Activated CD4-positive, alpha-beta T cell treated with anti-CD3 and anti-CD28 coated beads, Interleukin-2, Interleukin-4, amounts not matched to agents 100 ng/mL and 50 ng/mL, durations not matched to agents 16 hours and 8 hours (primary cell): ENCODE data around the gene PLAGL1.
"Not testable (repeated sequence)": the region's sequence is repeated elsewhere in the genome, so short reads cannot be mapped to it uniquely, and the experiment has no call there.

Source experiments
- DNase-seq: peaks from one replicate; pipeline ENCODE4 v3.0.0-alpha.2; 2020; ENCODE audit warnings: low spot score

PLAGL1 gene, protein sequence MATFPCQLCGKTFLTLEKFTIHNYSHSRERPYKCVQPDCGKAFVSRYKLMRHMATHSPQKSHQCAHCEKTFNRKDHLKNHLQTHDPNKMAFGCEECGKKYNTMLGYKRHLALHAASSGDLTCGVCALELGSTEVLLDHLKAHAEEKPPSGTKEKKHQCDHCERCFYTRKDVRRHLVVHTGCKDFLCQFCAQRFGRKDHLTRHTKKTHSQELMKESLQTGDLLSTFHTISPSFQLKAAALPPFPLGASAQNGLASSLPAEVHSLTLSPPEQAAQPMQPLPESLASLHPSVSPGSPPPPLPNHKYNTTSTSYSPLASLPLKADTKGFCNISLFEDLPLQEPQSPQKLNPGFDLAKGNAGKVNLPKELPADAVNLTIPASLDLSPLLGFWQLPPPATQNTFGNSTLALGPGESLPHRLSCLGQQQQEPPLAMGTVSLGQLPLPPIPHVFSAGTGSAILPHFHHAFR

DNA sequence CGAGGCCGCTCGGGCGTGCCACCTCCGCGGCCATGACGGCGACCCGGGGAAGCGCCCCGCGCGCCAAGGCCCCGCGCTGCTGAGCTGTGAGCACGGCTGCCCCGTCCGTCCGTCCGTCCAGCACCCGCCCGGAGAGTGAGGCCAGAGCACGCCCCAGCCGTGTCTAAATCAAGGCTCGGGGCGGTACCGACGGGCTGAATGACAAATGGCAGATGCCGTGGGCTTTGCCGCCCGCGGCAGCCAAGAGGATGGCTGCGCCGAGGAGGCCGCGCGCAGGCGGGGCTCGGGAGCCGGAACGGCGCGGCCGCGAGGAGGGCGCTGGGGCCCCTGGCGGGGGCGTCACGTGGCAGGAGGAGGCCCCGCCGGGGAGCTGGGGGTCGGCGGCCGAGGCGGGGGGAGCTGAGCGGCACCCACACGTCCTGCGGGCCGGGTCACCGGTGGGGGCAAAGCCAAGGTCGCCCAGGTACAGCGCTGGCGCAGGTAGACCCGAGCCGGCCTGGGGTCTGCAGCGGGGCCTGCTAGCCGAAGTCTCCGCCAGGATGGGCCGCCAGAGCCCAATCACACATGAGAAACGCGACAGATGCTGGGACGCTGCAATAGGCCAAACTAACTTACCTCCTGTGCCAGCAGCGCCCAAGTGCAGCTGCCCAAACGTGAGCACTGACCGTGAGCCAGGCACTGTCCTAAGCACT, at the start of gene PLAGL1:
Gene PLAGL1 (minus strand): TSS at position 140 of the 692 bp plus-strand sequence. CDS start 60,123 bp downstream, outside the sequence.
- peak; percentile 4 for DNase-seq

DNA sequence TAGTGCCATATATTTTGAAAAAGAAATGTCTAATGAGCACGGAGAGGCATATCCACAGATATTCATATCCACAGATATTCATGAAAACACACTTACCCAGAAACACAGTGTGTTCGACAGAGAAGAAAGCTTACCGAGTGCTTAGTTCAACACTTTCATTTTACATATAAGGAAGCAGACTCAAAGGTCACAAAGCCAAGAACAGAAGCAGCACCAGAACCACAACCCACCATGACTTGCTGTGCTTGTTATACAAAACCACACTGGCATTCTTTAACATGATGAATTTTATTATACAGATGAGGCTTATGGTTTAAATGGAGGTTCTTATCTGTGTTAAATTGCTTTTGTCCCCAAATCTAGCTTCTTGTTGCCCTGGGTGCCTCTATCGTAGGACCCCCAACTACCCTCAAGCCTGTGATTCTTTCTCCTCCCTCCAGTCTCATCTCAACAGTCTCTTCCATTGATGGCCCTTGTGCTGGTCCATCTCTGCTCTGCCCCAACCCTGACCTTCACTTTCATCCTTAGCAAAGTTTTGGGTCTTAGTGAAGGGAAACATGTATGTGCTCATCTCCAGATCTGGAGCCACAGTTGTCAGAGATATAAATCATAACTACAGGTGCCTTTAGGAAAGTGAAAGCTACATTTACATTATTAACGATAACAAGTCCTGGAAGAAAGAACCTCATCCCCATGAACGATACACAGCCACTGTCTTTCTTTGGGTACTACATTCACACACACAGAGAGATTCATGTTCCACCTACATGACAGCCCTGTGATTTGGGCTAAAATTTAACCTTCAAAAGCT, 47.3 kb upstream of the PLAGL1 start:
- peak; percentile 56 for DNase-seq

DNA sequence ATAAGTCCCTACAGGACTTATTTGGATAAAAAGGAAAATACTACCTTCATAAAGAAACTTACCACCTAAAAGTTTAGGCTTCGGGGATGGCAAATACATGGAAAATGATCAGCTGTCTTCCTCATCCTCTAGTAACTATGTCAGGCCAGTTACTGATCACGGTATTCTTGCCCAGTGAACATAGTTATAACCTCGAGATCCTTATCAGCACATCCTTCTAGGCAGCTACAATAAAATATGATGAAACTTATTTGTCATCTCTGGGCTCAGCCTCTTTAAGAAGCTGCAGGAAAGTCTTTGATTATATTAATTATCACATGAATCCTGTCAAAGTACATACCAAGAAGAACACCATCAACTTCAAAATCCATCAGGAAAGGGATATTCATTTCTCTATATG, 45.5 kb upstream of the PLAGL1 start:
- no peak for DNase-seq

DNA sequence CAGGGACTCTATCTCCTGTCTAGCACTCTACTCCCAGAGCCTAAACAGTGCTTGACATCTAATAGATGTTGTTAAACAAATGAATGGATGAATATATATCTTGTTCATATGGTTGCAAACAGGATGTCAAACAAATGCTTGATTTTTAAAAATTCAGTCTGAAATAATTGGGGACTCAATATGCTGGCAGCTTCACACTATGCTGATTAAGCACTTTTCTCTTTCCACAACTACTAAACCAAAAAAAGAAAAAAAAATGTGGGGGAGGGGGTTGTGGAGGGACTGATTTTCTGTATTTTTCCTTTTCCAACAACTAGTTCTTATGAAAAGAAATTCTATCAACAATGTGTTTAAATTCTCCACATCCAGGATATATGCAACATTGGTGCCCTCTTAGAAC, 44.4 kb upstream of the PLAGL1 start:
- DNase-seq: no peak

DNA sequence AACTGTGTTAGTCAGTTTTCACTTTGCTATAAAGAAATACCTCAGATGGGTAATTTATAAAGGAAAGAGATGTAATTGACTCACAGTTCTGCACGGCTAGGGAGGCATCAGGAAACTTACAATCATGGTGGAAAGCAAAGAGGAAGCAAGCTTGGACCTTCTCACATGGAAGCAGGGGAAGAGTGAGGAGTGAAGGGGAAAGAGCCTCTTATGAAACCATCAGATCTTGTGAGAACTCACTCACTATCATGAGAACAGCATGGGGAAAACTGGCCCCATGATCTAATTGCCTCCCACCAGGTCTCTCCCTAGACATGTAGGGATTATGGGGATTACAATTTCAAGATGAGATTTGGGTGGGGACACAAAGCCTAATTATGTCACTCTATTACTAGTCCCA, 41.3 kb upstream of the PLAGL1 start:
- no peak for DNase-seq

DNA sequence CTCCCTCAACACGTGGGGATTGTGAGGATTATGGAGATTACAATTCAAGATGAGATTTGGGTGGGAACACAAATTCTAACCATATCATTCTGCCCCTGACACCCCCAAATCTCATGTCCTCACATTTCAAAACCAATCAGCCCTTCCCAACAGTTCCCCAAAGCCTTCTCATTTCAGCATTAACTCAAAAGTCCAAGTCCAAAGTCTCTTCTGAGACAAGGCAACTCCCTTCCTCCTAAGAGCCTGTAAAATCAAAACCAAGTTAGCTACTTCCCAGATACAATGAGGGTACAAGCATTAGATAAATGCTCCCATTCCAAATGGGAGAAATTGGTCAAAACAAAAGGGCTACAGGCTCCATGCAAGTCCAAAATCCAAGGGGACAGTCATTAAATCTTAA, 39.6 kb upstream of the PLAGL1 start:
- no peak for DNase-seq

DNA sequence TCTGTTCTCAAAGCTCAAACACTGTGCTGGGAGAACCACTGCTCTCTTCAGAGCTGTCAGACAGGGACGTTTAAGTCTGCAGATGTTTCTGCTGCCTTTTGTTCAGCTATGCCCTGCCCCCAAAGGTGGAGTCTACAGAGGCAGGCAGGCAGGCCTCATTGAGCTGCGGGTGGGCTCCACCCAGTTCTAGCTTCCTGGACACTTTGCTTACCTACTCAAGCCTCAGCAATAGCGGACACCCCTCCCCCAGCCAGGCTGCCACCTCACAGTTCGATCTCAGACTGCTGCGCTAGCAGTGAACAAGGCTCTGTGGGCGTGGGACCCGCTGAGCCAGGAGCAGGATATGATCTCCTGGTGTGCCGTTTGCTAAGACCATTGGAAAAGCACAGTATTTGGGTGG, 38.6 kb upstream of the PLAGL1 start:
- not testable (repeated sequence) for DNase-seq

DNA sequence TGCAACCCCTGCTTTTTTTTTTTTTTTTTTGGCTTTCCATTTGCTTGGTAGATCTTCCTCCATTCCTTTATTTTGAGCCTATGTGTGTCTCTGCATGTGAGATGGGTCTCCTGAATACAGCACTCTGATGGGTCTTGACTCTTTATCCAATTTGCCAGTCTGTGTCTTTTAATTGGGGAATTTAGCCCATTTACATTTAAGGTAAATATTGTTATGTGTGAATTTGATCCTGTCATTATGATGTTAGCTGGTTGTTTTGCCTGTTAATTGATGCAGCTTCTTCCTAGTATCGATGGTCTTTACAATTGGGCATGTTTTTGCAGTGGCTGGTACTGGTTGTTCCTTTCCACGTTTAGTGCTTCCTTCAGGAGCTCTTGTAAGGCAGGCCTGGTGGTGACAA, 36.9 kb upstream of the PLAGL1 start:
- DNase-seq: not testable (repeated sequence)

DNA sequence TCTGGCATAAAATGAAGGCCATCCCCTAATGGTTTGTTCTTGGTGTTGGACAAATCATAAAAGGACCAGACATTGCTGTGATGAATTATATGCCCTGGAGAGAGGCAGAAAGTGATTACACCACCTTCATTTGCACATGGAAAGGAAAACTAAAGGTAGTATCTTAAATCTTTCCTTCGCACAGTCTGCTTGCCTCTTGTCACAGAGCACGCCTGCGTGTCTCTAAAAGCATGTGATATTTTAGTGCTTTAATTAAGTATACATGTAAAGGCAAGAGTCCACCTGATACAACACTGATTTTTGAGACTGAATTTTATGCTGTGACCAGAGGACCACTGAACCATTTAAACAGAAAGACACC, 28.8 kb upstream of the PLAGL1 start:
- DNase-seq: no peak

DNA sequence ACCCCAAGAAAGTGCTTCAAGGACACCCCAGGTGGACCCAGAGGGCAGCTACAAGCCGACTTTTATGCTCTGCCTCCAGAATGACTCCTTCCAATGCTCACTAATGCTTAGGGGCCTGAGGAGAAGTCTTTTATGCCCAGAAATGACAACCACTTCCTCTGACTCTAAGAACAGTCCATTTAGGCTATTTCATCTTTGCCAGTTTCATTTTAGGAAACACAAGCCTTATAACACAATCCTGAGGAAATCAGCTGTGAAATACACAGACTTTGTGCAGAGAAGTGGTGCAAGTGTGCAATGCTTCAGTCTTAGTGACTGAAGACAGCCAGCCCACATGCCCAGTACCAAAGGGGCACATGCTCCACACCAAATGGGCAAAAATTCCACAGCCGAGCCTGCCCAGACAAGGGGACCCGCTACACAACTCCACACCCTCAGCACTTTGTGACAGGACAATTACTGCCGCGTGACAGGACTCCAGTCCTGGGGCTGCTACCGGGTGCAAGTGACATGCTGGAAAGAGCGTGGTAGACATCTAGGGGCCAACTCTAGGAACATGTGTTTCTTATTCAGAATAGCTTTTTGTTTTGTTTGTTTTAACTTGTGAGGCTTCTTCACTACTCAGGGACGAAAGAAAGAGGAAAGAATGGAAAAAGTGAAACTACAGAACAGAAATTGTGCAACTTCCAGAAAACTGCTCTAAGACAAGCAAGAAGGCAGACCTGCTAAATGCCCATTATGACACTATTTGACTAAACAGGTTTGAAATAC, 28.2 kb upstream of the PLAGL1 start:
- peak; percentile 5 for DNase-seq

DNA sequence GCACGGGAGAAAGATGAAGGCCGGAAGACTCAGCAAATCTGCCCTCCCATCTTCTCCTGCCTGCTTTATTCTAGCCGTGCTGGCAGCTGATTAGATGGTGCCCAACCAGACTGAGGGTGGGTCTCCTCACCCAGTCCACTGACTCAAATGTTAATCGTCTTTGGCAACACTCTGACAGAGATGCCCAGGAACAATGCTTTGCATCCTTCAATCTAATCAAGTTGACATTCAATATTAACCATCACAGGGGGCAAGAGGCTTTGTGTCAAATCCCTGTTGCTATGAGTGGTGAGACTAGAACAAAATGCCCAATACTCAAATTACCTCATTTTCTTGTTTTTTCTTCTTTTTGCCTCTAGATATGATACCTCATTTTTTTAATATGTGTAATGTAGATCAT, 27.4 kb upstream of the PLAGL1 start:
- DNase-seq: no peak

DNA sequence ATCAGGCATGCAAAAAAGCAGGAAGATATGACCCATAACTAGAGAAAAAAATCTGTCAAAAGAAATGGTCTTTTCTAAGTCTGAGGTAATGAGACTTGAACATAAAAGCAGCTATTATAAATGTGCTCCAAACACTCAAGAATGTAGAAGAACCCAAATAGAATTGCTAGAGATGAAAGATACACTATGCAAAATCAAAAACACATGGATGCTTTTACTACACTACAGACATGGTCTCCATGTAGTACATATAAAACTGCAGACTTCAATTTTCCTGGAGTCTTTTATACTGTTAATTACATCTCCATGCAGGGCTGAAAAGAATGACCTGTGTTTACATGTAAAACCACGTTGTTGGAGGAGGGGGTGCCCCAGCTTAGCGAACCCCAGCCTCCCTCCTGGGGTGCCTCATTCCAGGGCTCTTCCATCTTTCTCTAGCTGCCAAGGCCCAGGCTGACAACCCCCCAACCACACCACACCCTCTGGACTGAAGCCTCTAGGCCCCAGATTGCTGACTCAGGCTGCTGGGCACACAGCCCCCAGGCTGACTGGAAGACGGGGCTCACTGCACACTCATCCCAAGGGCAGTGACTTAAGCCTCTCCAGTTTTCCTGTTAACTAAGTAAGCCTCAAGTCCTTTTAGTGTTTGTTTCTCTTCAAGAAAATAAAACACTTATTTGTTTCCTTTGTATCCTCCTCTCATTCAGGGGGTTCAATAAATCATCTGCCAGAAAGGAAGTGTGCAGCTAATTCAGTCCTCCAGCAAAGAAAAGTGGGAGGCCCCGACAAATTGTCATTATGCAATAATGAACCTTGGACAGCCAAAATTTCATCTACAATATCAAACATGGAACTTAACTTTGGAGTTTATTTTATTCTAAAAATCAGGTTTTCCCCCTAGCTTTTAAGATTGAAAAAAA, 26.0 kb upstream of the PLAGL1 start:
- no peak for DNase-seq

DNA sequence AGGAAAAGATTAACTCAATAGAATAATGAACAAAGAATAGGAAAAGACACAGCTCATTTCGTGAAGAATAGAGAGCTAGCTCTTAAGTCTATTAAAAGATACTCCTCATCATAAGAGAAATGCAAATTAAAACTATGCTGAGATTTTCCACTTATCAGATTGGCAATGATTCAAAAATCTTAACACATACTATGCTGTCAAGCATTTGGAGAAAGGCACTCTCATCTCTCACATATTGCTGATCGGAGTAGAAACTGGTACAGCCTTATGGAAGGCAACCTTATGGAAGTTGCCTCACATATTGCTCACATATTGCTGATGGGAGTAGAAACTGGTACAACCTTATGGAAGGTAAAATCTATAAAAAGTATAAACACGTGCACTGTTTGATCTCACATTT, 21.4 kb upstream of the PLAGL1 start:
- no peak for DNase-seq

DNA sequence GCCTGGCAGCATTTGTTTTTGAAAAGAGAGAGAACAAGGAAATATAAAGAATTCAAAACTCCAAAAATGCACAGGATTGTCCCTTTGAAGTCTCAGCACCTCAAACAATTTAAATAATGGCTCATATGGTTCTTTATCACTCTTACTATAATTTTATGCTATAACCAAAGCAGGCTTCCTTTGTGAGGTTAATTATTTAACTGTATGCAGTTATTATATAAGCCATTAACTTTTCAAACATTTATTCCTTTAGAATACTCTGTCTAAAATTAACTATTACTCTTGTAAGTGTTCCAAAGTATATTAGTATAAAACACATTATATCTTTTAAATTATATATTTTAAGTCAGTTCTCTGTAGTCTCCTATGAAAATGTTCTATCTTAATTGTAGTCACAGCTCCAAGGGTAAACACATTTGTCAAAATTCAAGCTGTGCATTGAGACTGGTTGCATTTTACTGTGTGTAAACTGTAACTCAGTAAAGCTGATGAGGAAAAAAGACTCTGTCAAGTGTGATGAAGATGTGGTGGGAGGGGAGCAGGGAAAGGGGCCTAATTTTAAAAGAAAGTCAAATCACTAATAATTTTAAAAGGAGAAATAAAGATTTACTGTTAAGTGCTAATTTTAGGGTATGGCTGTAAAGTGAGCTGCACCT, 20.0 kb upstream of the PLAGL1 start:
- no peak for DNase-seq

DNA sequence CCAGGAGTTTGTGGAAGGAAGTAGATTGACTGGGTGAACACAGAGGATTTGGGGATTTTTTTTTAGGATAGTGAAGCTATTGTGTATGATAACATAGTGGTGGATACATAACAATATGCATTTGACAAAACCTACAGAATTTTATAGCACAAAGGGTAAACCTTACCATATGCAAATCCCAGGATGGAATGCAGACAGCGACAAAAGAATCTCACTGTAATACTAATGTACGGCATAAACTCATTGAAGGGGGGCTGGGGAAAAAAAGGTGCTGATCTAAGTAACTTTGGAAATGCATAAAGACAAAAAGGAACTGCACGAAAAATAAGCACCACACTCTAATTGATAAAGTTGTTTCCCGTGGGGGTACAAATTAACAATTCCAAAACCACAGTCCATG, 15.2 kb upstream of the PLAGL1 start:
- no peak for DNase-seq

DNA sequence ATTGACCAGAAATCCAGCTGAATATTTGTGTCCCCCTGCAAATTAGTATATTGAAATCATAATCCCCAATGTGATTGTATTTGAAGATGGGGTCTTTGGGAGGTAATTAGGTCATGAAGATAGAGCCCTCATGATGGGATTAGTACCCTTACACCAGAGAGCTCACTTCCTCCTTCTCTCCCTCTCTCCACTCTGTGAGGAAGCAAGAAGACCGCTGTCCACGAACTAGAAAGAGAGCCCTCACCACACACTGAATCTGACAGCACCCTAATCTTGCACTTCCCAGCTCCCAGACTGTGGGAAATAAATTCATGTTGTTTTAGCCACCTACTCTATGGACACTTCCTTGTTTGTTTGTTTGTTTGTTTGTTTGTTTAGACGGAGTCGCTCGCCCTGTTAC, 11.9 kb upstream of the PLAGL1 start:
- DNase-seq: no peak

DNA sequence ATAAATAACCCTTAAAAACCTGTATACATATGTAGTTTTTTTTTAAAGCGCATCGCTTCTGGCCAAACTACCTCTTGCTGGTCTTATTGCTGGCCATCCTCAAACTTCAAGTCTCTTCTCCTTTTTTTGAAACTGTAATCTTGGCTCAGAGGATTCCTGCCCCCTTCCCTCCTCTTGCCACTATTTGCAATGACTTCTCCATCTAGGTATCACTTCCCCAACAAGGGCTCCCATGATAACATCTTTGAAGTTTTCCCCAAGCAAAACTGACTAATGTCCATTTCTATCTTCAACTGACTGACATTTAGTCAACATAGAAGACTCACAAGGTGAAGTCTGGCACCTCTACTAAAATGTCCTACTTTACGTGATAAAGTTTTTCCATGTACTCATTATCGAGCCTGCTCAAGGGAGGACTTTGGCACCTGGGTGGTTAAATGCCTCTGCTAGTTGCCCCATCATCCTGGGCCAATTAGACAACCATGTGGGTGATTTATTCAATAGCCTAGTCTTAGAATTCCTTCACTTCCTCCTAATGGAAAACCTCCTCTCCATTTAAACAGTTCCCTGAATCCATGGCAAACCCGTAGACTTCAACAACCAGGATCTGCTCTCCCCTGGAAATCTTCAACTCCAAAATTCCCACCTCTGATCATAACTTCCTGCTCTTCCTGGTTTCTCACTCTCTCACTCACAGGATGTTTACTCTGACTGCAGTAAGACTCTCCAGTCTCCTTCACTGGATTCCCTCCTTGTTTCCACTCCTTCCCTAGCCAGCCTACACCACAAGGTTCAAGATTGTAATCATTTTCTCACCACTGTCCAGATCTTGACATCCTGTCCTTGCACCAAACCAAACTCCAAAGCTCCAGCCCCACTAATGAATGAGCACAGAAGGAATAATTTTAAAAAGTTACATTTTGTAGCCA, 9.4 kb upstream of the PLAGL1 start:
- no peak for DNase-seq

DNA sequence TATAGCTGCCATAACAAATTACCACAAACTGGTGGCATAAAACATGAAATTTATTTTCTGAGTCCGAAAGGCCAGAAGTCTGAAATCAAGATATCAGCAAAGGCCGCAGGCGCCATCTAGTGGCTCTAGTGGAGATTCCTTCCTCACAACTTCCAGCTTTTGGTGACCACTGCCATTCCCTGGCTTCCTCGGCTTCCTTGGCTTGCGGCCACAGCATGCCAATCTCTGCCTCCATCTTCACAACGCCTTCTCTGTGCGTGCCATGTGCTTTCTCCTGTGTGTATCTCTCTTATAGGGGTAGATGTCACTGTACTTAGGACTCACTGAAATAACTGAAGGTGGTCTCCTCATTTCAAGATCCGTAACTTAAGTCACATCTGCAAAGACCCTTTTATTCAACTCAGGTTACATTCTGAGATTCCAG, 5.4 kb upstream of the PLAGL1 start:
- peak; percentile 55 for DNase-seq

DNA sequence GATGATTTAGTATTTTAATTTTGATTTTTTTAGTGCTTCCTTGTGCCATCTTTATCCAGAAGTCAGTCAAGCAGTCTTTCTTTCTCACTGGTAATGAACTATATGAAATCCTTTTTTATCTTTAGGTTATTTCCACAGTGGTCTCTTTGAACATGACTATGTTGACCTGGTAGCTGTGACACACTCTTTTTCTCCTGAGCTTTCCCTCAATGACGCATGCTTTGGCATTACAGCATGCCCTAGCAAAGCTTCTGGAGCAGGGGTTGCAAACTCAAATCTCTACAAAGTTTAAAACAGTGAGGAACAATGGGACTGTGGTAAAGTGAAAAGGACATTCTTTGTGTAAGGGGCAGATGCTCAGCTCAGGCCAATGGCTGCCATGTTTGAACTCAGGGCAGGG, 4.5 kb upstream of the PLAGL1 start:
- DNase-seq: no peak
